HG03097 (cell line): ENCODE data around the gene CYSTM1.
A peak's percentile ranks its signal among the peaks of the same experiment; 100 is the strongest.

ENCODE experiments used
- ATAC-seq: cut with Tn5 transposase; IDR thresholded peaks from one replicate; pipeline ENCODE4 v1.9.1; 2021; ENCODE audit not compliant: unreplicated experiment, low FRiP score

The CYSTM1 gene

DNA sequence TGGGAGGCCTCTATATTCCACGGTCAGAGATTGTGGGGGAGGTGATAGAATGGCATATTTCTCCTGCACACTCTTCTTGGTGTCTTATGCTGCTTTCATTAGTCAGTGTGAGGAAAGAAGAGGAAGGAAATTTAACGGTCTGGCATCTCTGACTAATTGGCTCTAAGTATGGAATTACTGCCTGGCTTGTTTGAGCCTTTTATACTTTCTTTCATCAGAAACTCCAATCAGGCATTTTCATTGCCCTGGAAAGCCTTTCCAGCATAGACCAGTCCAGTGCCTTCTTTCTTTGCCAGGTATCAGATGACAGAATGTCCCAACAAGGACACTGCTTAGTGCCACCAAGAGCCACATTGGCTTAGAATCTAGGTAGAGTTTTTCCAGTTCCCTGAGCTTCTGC, 30.2 kb downstream of the CYSTM1 start:
- no peak for ATAC-seq

- no peak for ATAC-seq
Observed at GRCh38 chr5:140205952-140206351, 31.0 kb downstream of the CYSTM1 start.

- ATAC-seq, result no peak
Observed at GRCh38 chr5:140207250-140207964, 32.4 kb downstream of the CYSTM1 start.

DNA sequence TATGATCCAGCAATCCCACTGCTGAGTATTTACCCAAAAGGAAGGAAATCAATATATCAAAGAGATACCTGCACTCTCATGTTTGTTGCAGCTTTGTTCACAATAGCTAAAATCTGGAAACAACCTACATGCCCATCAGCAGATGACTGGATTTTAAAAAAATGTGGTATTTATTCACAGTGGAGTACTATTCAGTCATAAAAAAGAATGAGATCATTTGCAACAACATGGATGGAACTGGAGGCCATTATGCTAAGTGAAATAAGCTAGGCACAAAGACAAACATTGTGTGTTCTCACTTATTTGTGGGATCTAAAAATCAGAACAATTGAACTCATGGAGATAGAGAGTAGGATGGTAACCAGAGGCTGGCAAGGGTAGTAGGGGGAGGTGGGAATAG, 33.1 kb downstream of the CYSTM1 start:
- ATAC-seq, result no peak

DNA sequence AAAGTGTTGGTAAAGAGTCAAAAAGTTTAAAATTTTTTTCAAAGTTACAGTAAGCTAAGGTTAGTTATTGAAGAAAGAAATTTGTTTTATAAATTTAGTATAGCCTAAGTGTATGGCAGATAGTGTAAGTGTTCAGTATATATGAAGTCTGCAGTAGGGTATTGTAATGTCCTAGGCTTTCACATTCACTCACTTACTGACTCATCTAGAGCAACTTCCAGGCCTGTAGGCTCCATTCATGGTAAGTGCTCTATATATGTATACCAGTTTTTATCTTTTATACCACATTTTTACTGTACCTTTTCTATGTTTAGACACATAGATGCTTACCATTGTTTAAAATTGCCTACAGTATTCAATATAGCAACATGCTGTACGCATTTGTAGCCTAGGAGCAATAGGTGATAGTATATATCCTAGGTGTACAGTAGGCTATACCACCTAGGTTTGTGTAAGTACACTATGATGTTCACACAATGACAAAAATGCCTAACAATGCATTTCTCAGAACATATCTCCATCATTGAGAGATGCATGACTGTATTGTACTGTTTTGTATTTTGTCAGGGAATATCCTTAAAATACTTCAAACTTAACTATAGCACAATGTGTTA, 38.5 kb downstream of the CYSTM1 start:
- ATAC-seq, result peak; percentile 53

DNA sequence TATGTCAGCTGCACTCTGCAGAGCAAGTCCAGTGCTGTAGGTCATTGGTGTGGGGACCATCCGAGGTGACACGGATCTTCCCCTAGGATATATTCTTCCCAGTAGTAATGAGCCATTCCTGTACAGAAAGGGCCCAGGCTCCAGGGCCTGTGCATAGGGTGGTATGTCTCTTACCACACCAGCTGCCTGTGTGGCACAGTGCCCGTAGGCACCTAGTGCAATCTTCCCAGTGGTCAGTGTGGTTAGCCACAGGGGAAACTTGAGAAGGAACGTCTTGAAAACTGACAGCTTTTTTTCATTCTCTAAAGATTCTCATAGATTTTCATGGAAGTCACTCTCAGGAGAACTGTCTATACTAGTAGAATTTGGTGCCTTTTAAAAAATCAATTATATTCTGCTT, 39.8 kb downstream of the CYSTM1 start:
- no peak for ATAC-seq

DNA sequence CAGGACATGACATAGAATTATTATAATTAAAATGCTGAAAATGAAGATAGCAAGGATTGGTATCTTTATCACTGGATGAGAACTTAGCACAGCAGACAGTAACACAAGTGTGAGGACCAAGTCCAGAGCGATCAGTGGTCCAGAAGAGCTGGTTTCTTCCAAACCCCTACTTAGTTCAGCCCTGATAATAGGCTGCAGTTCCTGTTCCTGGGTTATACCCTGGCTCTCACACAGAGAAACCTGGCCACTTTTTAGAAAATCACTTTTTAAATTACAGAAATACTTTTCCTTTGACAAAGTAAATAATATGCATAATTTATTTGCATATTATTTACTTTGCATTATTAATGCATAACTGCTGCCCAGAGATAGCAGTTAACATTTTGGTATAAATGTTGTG, 40.3 kb downstream of the CYSTM1 start:
- no peak for ATAC-seq

DNA sequence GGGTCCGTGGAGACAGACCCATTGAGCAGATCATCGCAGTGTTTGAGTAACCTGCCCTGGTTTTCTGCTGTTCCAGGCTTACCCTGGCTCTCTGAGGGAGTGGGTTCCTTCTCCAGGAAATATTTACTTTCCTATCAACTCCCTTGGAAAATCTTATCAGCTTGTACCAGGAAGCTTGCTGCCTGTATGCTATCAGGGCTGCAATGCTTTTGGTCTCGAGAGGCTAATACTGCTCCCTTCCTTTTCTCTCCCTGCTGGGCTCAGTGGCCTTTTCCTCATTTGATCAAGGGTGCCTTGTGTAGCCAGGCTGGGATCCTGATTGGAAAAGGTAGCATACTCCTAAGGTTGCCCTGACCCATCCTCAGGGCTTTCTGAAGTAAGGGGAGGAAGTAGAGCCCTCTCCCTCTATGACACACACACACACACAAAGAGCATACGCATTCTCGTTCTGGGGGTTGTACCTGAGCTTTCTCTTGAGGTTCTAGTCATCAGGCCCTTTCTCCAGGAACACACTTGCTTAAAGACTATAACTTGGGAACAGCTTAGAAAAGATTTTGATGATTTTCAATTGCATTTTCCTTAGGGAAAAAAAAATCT, 41.6 kb downstream of the CYSTM1 start:
- ATAC-seq, result no peak

- no peak for ATAC-seq
Observed at GRCh38 chr5:140217299-140218026, 42.5 kb downstream of the CYSTM1 start.

DNA sequence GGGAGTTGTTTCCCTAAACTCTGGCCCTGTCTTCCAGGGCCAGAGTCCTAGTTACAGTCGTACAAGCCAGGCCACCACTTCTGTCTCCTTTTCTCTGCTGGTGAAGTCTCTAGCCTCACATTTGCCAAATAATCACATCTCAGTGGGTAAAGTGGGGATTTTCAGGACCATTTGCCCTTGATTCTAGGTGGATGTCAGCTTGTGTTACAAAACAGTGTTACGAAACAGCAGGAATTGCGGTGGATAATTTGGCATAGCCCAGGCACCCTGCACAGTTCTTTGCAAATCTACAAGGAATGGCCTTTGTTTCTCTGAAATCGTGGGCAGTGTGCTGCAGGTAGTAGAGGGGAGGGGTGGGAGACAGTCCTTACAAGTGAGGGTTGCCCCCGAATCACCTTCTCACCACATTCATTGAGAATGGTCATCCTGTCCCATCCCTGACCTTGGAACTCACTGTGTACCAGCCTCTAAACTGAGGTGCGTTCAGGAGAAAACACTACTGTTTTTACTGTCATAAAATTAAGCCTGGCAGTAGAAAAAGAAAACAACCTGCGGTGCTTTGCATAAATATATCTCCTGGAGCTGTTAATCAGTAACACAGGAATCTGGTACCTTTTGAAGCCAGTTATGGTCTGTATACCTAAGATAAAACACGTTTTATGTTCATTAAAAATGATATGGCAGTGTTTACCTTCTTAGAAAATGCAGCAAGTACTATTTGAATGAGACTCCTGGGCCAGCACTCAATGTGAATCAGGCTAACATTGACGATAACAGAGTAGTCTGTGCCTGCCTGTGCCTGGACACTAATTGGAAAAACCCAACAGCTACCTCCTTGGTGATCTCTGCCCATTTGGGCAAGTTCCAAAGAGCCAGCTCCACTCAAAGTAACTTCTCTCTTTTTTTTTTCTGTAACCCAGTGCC, 44.3 kb downstream of the CYSTM1 start:
- peak; percentile 18 for ATAC-seq

GRCh38 chr5:140220032-140220697, 45.2 kb downstream of the CYSTM1 start:
- ATAC-seq, result peak; percentile 60

- ATAC-seq, result no peak
Observed at GRCh38 chr5:140220698-140221064, 45.7 kb downstream of the CYSTM1 start.

GRCh38 chr5:140221697-140222223, 46.8 kb downstream of the CYSTM1 start:
- ATAC-seq, result no peak

GRCh38 chr5:140222416-140222815, 47.4 kb downstream of the CYSTM1 start:
- ATAC-seq, result no peak

- ATAC-seq, result no peak
Observed at GRCh38 chr5:140223567-140223966, 48.6 kb downstream of the CYSTM1 start.

- ATAC-seq, result no peak
Observed at GRCh38 chr5:140224658-140225057, 49.7 kb downstream of the CYSTM1 start.

- ATAC-seq, result no peak
Observed at GRCh38 chr5:140225396-140225795, 50.4 kb downstream of the CYSTM1 start.

DNA sequence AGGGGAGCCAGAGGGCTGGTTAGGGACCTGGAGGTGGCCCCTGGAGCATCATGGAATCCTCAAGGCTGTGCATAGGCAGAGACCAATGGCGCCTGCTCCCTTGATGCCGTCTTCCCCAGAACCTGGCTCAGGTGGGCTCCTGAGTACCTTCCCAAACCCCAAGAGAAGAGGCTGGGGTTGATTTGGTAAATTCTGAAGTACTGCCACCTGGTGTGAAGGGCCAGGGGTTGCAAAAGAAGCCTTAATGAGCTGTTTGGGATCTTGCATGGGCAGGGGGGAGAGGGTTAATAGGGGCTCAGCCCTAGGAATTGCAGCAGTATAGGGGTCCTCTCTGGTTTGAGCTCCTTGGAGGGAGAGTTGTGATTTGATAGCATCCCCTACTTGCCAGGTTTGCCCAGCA, 52.1 kb downstream of the CYSTM1 start:
- ATAC-seq, result no peak

DNA sequence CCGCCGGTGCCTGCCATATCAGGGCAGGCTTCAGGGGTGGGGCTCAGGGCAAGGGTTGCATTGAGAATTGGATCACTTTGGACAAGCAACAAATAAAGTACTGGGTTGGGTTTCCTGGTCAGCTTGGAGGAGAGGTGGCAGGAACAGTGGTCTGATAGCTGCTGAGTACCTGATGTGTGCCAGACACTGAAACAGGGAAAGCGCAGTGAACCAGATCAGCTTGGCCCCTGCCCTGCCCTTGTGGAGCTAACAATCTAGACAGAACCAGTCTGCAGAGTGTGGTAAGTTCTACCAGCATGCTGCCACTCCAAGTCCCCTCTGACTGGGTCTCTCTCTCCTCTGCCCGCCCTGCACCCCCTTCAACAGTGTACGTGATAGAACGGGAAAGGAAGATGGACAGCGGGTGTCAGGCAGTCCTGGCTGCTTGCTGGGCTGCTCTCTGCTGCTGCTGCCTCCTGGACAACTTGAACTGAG, 53.4 kb downstream of the CYSTM1 start:
- ATAC-seq, result no peak

- ATAC-seq, result no peak
Observed at GRCh38 chr5:140230373-140230772, 55.4 kb downstream of the CYSTM1 start.
